ENCODE results near the gene GLIS1.
A peak's percentile ranks its signal among the peaks of the same experiment; 100 is the strongest.

Gene GLIS1

DNA sequence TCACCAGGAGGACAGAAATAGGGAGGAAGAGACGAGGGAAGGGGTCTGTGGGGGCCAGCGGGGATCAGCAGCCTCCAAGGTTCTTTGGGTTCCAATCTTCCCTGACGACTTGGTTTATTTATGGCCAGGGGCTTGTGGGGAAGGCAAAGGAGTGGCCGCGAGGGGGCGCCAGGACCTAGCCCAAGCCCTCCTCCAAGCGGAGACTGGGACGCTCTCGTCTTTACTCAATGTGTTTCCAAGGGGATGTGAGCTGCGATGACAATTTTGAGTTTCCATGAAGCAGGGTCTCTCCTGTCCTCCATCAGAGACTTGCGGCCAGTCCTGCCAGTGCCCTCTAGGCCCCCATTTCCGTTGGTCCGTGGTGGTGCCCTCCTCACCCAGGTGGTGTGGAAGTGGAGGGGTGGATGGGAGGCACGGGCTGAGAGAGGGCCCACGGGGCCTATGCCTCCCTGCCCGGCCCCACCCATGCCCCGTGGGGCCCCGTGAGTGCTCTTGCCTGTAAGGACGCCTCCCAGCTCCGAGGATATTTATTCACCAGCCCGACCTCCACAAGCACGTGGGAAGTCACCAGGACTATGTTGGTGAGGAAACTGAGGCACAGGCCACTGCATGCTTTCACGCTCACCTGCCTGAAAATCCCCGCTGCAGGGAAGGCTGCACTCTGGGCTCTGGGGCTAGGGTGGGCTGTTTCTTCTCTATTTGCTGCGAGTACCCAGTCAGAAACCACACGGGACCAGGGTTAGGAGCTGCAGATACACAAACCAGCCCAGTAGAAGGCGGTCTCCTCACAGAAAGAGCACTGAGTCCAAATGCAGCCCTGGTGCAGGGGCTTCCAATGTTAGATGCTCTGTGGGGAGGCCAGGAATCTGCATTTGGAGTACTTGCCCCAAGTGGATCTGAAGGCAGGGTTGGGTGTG lies 253.2 kb downstream of the GLIS1 start:
- DNase-seq (ENCODE audit: low read depth), result peak; percentile 47

DNA sequence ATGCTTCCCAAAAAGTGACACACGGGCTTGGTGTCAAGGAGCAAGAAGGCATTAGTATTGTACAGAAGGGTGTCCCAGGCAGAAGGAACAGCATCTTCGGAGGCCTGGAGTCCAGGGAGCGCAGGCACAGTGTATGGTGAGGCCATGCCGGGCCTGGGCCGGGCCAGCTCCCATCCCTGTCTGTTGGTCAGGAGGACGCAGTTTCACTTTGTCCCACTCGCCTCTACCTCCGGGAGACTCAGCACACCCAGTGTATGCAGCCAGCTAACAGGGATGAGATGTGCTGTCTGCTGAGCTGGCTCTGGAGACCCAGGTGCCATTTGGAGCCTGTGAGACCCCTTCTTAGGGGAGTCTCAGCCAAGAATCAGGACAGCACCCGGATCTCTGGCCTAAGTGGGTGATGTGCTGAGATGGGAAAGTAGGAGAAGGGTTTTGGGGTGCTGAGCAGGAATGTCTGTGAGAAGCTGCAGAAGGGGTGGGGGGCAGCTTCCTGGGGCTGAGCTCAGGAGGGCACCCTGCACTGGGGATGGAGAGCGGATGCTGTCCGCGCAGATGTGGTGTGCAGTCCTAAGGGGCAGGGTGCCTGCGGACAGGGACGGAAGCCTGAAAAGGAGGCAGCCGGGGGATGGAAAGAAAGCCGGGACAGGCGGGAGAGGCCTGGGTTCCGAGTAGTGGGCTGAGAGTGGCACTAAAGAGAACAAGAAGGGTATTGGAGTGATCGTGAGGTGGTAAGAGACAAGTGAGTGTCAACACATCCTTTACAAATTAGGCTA lies 254.1 kb downstream of the GLIS1 start:
- no peak for DNase-seq (ENCODE audit: low read depth)

DNA sequence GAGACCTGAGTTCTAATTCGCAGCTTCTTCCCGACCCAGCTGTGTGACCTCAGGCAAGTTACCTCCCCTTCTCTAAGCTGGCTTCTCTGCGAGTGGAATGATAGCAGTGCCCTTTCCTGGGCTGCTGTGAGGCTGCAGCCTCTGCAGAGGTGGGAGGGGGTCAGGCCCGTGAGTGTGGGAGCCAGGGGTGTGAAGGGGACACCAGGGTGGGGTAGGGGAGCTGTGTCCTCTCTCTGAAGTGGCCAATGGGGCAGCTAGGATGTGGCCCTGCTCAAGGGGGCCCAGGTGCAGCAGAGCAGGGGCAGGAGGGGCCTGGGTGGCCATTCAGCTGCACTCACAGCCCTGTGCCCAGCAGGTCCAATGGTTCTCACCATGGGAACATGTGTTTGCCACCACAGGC lies 255.3 kb downstream of the GLIS1 start:
- no peak for DNase-seq (ENCODE audit: low read depth)

GRCh38 chr1:53483170-53483569 lies 255.8 kb downstream of the GLIS1 start:
- no peak for DNase-seq (ENCODE audit: low read depth)

GRCh38 chr1:53482441-53483153 lies 256.4 kb downstream of the GLIS1 start:
- no peak for DNase-seq (ENCODE audit: low read depth)

DNA sequence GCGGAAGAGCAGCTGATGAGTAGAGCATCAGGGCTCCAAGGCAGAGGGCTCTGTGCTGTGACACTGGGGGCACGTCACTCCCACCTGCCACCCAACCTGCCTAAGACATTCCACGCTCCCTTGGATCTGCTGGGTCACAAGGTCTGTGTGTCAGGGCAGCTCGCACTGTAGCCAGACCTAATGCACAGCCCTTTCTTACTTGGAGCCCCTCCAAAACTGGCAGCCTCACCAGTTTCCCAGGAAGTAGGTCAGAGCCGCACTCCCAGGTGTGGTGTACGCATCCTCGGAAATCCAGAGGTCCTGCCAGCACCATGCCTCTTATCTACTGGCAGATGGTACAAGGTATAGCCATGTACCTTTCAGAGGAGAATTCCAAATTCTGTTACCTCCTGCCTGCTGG lies 257.5 kb downstream of the GLIS1 start:
- DNase-seq (ENCODE audit: low read depth), result no peak

DNA sequence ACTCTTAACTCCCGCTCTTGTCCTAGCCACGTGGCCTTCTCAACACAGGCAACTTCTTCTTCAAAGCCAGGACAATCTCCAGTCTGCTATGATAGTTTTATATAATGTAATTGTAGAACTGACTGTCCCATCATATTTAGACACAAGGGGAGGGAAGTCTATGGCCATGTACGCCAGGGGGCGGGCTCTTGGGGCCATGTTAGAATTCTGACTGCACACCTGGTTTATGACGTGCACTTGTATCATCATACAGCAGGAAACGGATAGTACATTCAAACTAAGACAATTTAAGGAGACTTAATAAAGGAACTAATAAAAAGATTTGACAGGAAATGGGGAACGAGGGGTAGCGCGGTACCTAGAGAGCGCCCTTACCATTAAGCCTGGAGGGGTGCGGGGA lies 258.3 kb downstream of the GLIS1 start:
- no peak for DNase-seq (ENCODE audit: low read depth)

DNA sequence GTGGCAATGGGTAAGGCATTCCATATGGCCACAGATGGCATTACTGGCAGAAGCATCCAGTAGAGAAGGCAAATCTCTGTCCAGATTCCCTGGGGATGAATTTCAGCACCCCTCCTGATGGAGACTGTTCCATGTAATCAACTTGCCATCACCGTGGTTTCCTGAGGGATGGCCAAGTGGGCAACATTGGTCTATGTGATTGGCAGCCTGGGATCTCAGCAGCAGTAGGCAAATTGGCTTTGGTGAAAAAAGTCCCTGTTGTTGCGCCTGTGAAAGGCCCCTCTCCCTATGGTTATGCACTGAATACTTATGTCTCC lies 260.5 kb downstream of the GLIS1 start:
- no peak for DNase-seq (ENCODE audit: low read depth)

DNA sequence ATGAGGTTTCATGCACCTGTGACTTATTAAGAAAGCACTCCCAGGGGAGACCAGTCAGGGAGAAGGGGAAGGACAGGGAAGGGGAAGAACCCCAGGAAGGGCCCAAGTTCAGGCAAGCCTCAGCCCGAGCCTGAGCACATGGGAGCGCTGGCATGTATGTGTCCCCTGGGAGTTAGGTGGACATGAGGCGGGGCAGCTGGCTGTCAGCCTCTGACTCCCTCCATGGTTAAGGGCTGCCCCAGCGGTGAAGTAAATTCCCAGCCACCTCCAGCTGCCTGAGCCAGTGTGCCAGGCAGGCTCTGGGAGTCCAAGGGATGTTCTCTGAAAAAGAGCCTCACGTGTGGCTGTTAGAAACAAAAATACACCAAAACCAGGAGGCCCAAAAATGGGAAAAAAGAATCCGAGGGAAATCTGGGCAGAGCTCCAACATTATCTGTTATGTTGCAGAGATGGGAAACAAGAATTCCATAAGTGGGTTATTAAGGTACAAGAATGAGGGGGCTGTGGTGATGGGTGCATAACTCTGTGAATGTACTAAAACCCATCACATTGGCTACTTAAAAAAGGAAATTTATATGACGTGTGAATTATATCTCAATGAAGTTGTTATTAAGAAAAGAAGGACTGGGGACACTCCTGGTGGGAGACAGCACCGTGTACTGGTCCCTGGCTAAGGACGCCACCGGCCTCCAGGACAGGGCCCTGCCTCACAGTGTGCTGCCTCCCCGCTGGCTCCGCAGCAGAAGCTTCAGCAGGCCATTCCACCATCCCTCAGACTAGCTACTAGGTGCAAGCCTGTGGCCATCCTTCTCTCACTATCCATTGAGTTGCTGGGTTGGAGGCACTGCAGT lies 261.1 kb downstream of the GLIS1 start:
- DNase-seq (ENCODE audit: low read depth), result no peak

DNA sequence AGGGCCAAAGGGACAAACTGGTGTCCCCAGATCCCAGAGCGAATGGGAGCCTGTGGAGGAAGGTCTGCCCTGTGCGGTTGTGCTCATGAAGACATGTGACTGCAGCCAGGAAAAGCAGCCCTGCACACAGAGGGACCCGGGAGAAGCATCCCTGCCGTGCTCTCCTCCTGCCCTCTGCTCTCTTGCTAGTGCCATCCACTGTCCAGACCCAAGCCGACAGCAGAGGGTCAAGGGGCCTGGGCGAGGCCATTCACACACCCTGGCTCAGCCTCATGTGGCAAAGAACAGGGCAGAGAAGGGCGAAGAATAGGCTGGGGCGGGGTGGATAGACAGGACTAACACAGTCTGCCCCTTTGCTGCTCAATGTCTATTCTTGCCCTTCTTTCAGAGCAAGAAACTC lies 262.4 kb downstream of the GLIS1 start:
- DNase-seq (ENCODE audit: low read depth), result no peak

DNA sequence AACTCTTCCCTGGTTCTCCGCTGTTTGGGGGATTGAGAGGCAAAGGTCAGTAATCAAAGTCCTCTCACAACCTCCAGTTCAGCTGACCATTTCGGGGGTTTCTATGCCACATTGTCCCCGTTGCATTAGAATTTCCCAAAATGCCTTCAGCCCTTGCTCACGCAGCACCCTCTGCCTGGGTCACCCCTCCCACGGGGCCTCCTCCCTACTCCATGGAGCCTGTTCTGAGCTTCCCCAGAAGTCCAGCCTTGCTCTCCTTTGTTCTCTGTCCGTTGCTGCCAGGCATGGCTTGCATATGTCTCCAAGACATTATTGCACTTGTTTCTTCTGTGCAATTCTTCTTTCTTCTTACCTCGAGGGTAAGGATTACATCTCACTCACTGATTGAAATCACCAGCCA lies 263.3 kb downstream of the GLIS1 start:
- DNase-seq (ENCODE audit: low read depth), result no peak

DNA sequence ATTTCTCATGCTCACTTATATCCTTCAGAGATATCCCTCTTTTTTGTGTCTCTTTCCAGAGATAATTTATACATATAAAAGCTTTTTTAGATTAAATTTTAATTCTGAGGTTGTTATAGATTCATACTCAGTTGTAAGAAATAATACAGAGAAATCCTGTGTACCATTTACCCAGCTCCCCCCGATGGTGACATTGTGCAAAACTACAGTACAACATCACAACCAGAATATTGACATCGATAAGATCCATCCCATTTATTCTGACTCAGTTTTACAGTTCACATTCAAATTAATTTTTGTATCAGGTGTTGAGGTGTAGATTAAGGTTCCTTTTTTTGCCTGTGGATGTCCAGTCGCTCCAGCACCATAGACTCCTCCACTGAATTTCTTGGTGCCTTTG lies 265.5 kb downstream of the GLIS1 start:
- DNase-seq (ENCODE audit: low read depth), result no peak

DNA sequence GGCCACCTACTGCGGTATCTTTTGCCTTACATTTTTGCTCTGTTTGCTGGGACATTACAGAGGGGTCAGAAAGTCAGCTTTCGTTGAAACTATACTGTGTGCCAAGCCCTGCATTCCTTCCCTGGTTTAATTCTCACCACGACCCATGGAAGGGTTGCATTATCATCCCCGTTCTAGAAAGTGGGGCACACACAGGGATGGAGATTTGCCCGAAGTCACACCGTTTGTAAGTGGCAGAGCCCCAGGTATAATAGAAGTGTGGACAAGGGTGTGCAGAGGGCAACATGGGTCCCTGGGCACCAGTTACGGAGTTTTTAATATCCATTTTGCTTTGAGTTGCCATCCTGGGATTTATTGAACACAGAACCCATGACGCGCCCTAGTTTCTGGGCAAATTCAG lies 268.0 kb downstream of the GLIS1 start:
- no peak for DNase-seq (ENCODE audit: low read depth)

DNA sequence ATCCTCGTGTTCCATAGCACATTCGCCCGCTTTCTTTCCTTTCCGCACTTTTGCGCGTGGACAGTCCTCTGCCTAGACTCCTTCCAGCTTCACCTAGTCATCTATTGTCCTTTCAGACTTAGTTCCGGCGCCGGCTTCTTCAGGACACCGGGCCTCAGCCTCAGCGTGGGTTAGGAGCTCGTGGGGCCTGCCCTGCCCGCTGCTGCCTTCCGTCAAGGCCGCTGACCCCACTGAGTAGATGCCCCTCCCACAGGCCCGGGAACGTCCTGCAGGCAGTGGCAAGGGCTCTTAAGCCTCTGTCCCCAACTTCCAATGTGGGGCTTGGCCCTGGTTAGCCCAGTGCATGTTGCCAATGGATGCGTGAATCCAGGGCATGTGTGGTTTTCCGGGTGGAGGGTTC lies 268.4 kb downstream of the GLIS1 start:
- DNase-seq (ENCODE audit: low read depth), result no peak

DNA sequence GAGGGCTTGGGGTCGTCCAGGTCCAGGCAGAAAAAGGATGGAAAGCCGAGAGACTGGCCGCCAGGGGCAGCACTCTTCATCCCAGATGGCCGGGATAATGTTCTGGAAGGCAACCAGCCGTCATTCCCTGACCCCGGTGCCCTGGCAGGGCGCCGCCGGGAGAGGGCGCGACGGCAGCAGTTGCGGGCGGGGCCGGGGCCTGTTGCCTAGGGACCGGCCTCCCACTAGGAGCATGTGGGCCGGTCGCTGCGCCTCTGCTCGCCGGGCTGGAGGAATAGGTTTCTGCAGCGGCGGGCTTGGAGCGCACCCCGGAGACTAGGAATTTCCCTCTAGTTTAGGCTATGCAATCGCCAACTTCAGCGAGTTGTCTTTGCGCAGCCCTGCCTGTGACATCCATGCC lies 268.8 kb downstream of the GLIS1 start:
- DNase-seq (ENCODE audit: low read depth), result no peak

DNA sequence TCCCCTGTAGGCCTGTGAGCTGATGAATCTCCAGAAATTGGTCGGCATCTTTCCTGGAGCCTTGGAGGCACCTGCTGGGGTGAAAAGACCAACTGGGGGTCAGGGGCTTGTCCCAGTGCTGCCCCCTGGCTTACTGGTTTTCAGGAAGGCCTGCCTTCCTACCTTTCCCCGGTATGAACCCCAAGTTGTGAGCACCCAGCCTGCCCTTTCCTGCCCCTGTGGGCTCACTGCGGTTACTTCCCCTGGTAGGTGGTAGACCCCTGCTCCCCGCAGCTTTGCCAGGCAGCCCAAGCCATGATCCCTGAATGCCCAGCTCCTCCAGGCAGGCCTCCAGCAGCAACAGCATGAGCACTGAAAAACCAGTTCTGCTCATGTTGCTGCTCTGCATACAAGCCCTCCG lies 269.6 kb downstream of the GLIS1 start:
- no peak for DNase-seq (ENCODE audit: low read depth)

DNA sequence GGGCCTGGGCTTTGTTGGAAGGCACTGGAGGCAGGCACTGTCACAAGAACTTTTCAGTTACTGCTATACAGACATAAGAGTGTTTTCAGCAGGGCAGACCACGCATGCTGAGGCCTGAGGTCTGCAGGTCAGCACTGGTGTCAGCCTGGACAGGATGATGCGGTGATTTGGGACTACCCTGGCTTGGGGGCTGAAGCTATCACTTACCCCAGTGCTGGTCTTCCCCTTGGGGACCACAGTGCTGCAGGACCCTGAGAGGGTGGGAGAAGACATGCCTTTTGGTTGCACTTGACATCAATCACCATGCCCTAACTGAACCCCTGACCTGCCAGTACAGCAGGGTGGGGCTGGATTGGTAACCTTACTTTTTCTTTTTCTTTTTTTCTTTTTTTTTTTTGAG lies 270.6 kb downstream of the GLIS1 start:
- no peak for DNase-seq (ENCODE audit: low read depth)

- DNase-seq (ENCODE audit: low read depth), result no peak
These were observed 271.6 kb downstream of the GLIS1 start for GRCh38 chr1:53467391-53467790.

DNA sequence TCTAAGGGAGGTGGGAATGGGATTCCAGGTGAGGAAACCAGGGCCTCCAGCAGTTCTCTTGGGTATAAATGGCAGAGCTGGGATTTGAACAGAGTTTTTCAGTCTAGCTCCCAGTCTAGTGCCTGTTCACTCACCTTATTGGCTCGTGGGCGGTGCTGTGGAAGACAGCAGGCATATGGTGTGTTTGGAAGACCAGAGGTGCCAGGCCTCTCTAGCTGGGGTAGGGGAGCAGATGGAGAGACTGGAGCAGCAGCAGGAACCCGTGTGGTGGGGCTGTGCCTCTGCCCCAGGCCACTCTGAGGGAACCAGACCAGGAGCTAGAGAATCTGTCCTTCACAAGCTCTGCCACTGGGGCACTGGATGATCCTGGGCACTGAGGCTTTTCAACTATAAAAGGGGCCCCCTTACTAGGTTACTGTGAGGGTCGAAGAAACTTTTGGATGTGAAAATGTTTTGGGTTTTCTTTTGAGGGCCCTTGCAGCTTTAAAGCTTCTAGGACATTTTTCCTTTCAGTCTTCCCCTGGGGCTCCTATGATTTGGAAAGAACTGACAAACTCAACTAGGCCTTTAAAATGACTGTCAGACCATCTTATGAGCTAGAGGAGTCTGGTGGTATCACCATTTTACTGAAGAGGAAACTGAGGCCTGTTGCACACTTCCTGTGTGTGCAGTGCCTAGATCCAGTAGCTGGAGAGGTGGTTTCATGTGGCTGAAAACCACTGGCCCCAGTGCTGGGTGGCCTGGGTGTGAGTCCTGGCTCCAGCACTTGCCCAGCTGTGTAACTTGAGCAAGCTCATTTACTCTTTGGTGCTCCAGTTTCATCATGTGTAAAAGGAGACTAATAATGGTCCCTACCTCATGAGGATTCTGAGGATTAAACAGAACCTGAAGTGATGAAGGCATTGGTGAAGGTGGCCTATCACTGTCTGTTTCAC lies 273.7 kb downstream of the GLIS1 start:
- DNase-seq (ENCODE audit: low read depth), result no peak

GRCh38 chr1:53463961-53464899 lies 274.7 kb downstream of the GLIS1 start:
- no peak for DNase-seq (ENCODE audit: low read depth)
